Astrocyte (in vitro differentiated cells and primary cell): ENCODE measurements around the gene NARS2. TPM values are rescaled to one million over a fixed set of nuclear protein-coding genes. Genes with fewer than 3 reads are reported as not detected.

Experiments
- DNase-seq: peaks from one replicate; pipeline ENCODE4 v3.0.0-alpha.2; 2010; ENCODE audit warnings: low read depth
- FAIRE-seq: peaks from 2 replicates; lab custom pipeline; 2011; peaks lifted over from hg19 to GRCh38; lab: Jason Lieb, UNC
- H2AFZ ChIP-seq: 2 replicates; pipeline ENCODE4 v1.6.0; 2012; ENCODE audit warnings: low read depth, low read length, inconsistent platforms
- H3K27ac ChIP-seq: 2 replicates; pipeline ENCODE4 v1.5.1; 2011; ENCODE audit warnings: low read depth, low read length, inconsistent platforms
- H3K27me3 ChIP-seq: 2 replicates; pipeline ENCODE4 v1.6.0; 2011; ENCODE audit warnings: low read length, inconsistent platforms; ENCODE audit not compliant: insufficient read depth
- H3K36me3 ChIP-seq: 2 replicates; pipeline ENCODE4 v1.5.1; 2011; ENCODE audit warnings: low read length, inconsistent platforms; ENCODE audit not compliant: insufficient read depth
- H3K4me1 ChIP-seq: 2 replicates; pipeline ENCODE4 v1.5.1; 2011; ENCODE audit warnings: low read length, inconsistent platforms; ENCODE audit not compliant: insufficient read depth
- H3K4me2 ChIP-seq: 2 replicates; pipeline ENCODE4 v1.6.0; 2012; ENCODE audit warnings: low read length, inconsistent platforms
- H3K4me3 ChIP-seq: 2 replicates; pipeline ENCODE4 v1.5.1; 2011; ENCODE audit warnings: low read depth, mild to moderate bottlenecking, low read length, inconsistent platforms; ENCODE audit not compliant: insufficient read depth
- H3K79me2 ChIP-seq: 2 replicates; pipeline ENCODE4 v1.6.0; 2012; ENCODE audit warnings: mild to moderate bottlenecking, low read length, inconsistent platforms; ENCODE audit not compliant: insufficient read depth
- H3K9ac ChIP-seq: 2 replicates; pipeline ENCODE4 v1.6.0; 2012; ENCODE audit warnings: mild to moderate bottlenecking, low read length, inconsistent platforms
- H3K9me3 ChIP-seq: 2 replicates; pipeline ENCODE4 v1.5.1; 2012; ENCODE audit warnings: low read depth, mild to moderate bottlenecking, low read length, inconsistent platforms; ENCODE audit not compliant: insufficient read depth
- H4K20me1 ChIP-seq: 2 replicates; pipeline ENCODE4 v1.6.0; 2012; ENCODE audit warnings: low read length, inconsistent platforms; ENCODE audit not compliant: insufficient read depth
- H3K27ac Mint-ChIP-seq: one replicate; pipeline ENCODE4 v1.8.0; 2021; ENCODE audit warnings: mild to moderate bottlenecking, mixed read lengths; ENCODE audit not compliant: unreplicated experiment
- H3K27me3 Mint-ChIP-seq: one replicate; pipeline ENCODE4 v1.8.0; 2021; ENCODE audit warnings: low read depth, mixed read lengths; ENCODE audit not compliant: unreplicated experiment
- H3K36me3 Mint-ChIP-seq: one replicate; pipeline ENCODE4 v1.8.0; 2021; ENCODE audit warnings: low read depth, mixed read lengths; ENCODE audit not compliant: unreplicated experiment
- H3K4me1 Mint-ChIP-seq: one replicate; pipeline ENCODE4 v1.8.0; 2021; ENCODE audit warnings: low read depth, mixed read lengths; ENCODE audit not compliant: unreplicated experiment
- H3K4me3 Mint-ChIP-seq: one replicate; pipeline ENCODE4 v1.8.0; 2021; ENCODE audit warnings: mild to moderate bottlenecking, moderate library complexity, mixed read lengths; ENCODE audit not compliant: unreplicated experiment
- H3K9me3 Mint-ChIP-seq: one replicate; pipeline ENCODE4 v1.8.0; 2021; ENCODE audit warnings: mild to moderate bottlenecking, mixed read lengths; ENCODE audit not compliant: unreplicated experiment
- CTCF ChIP-seq: IDR thresholded peaks from 2 replicates; pipeline ENCODE4 v1.5.1; 2011; ENCODE audit warnings: low read depth, mild to moderate bottlenecking, inconsistent platforms, low read length, moderate library complexity; ENCODE audit not compliant: insufficient read depth
- EZH2 ChIP-seq: IDR thresholded peaks from 2 replicates; pipeline ENCODE4 v1.6.1; 2012; ENCODE audit warnings: mild to moderate bottlenecking, low read length, inconsistent platforms; ENCODE audit not compliant: insufficient read depth
- total RNA-seq: library from RNA; stranded (reverse); gene quantifications from 2 replicates; pipeline ENCODE4 v1.2.1, GENCODE V29; 2021

The NARS2 gene
- total RNA-seq, 1 donor from 2014 or later = 10.1 TPM

GRCh38 chr11:78416285-78417174 lies 158.1 kb downstream of the NARS2 start:
- FAIRE-seq = no peak
- TF ChIP-seq EZH2 (no peak), CTCF (peak; percentile 19)

GRCh38 chr11:78415338-78415737 lies 159.3 kb downstream of the NARS2 start:
- Histone ChIP-seq H2AFZ (no peak overlapping the region), H3K4me1 (peaks cover 27% of the 10 kb centered on the region), H3K79me2 (peaks cover 5% of the 10 kb centered on the region), H4K20me1 (peaks cover 2% of the 10 kb centered on the region), H3K36me3 (no peaks in the 10 kb centered on the region), H3K27ac (no peak overlapping the region), H3K9me3 (no peaks in the 10 kb centered on the region), H3K9ac (no peak overlapping the region), H3K27me3 (no peaks in the 10 kb centered on the region), H3K4me3 (no peak overlapping the region), H3K4me2 (no peak overlapping the region)
- Mint-ChIP-seq H3K9me3 (peaks cover 3% of the 10 kb centered on the region), H3K27me3 (no peaks in the 10 kb centered on the region), H3K27ac (no peak overlapping the region), H3K36me3 (peaks cover 2% of the 10 kb centered on the region), H3K4me3 (no peak overlapping the region), H3K4me1 (peaks cover 11% of the 10 kb centered on the region)
- FAIRE-seq (no peak), DNase-seq (no peak)
- TF ChIP-seq CTCF (no peak), EZH2 (no peak)

More at GRCh38 chr11:78416285-78417174, 158.1 kb downstream of the NARS2 start:
- Mint-ChIP-seq H3K4me1 (peaks cover 13% of the 10 kb centered on the region), H3K4me3 (peak overlapping the region; percentile 88), H3K27me3 (no peaks in the 10 kb centered on the region), H3K36me3 (no peaks in the 10 kb centered on the region), H3K27ac (peak overlapping the region; percentile 90), H3K9me3 (no peaks in the 10 kb centered on the region)
- peak overlapping the region; percentile 61 for H3K4me3 ChIP-seq
- DNase-seq = peak; percentile 73
- H4K20me1 ChIP-seq = peaks cover 2% of the 10 kb centered on the region
- H3K4me2 ChIP-seq = peak overlapping the region; percentile 89
- peak overlapping the region; percentile 69 for H3K27ac ChIP-seq
- peak overlapping the region; percentile 84 for H3K9ac ChIP-seq
- H3K36me3 ChIP-seq = no peaks in the 10 kb centered on the region
- H3K79me2 ChIP-seq = peaks cover 5% of the 10 kb centered on the region
- H3K4me1 ChIP-seq = peaks cover 35% of the 10 kb centered on the region
- no peaks in the 10 kb centered on the region for H3K9me3 ChIP-seq
- H3K27me3 ChIP-seq = no peaks in the 10 kb centered on the region
- H2AFZ ChIP-seq = peak overlapping the region; percentile 66
